Measurements from ENCODE around the gene NEDD8.
A peak's percentile ranks its signal among the peaks of the same experiment; 100 is the strongest.
"Not testable (repeated sequence)": the region's sequence is repeated elsewhere in the genome, so short reads cannot be mapped to it uniquely, and the experiment has no call there.

NEDD8 gene

DNA sequence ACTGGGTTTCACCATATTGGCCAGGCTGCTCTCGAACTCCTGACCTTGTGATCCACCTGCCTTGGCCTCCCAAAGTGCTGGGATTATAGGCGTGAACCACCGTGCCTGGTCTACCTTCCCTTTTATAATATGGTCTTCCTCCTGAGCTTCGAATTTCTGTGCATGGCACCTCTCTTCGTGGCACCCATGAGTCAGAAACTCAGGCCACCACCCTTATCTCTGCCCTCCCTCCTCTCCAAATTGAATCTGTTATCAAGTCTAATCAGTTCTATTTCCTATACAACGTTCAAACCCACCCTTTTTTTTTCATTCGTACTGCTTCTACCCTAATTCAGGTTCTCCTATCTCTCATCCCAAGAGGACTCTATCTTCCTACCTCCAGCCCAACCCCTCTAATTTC is 15.3 kb upstream of the NEDD8 start:
- no peak for DNase-seq (ENCODE audit: low read depth in 2 of 2)

DNA sequence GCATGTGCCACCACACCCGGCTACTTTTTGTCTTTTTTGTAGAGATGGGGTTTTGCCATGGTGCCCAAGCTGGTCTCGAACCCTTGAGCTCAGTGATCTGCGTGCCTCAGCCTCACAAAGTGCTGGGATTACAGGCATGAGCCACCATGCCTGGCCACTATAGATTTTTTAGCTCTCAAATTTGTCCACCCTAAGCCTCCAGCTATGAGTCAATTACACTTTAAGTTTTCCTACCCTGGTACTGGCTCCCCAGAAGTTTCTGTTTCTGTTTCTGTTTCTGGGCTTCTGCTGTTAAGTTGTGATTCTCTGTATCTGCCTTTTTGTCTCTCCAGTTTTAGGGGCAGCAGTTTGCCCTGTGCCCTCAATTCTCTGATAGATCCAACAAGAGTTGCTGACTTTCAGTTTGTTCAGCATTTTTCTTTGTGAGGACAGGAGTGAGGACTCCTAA is 14.6 kb upstream of the NEDD8 start:
- DNase-seq (ENCODE audit: low read depth in 2 of 2): no peak

DNA sequence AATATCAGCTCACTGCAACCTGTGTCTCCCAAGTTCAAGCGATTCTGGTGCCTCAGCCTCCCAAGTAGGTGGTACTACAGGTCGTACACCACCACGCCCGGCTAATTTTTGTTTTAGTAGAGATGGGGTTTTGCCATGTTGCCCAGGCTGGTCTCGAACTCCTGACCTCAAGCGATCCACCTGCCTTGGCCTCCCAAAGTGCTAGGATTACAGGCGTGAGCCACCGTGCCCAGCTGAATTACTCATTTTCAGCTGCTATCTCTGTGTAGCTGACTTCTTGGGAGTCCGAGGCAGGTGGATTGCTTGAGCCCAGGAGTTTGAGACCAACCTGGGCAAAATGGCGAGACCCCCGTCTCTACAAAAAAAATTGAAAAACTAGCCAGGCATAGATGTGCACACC is 13.2 kb upstream of the NEDD8 start:
- not testable (repeated sequence) for DNase-seq (ENCODE audit: low read depth in 2 of 2)

DNA sequence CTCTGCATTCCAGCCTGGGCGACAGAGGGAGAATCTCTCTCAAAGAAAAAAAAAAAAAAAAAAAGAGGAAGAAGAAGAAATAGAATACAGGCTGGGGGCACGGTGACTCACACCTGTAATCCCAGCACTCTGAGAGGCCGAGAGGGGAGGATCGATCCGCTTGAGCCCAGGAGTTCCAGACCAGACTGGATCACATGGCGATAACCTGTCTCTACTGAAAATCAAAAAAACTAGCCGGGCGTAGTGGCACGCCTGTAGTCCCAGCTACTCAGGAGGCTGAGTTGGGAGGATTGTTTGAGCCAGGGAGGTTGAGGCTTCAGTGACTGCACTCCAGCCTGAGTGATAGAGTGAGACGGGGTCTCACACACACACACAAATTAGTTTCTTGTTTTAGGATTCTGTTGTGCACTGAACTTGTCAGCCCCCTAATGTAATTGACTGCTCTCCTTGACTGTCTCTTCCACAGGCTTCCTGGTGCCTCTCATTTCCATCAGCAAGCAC is 11.2 kb upstream of the NEDD8 start:
- DNase-seq (ENCODE audit: low read depth in 2 of 2): no peak

DNA sequence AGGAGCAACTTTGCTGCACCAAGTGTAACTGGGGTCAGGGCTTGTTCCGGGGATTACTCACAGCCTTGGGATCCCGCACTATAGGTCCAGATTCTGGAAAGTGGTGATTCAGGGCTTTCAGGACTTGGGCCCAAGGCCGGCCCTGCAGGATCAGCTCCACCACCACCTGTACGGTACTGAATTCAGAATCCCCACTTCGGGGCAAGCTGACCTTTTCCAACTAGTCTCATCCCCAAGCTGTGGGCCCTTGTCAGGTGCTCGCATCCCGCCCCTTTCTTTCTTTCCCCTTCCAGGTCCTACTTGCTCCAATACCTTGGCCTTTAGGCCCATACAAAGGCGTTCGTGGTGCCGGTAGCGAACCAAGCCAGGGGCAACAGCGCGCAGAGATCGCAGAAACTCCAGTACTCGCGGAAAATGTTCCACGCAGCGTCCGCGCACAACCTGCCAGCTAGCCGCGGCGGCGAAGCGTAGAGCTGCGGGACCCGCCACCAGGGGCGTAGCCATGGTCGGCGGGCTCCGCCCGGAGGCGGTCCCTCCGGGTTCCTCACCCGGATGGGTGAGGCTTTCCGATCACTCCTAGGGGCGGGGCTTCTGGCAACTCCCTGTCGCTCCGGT is 9.8 kb upstream of the NEDD8 start:
- peak; percentile 79 to 90 for DNase-seq (ENCODE audit: low read depth in 2 of 2)

DNA sequence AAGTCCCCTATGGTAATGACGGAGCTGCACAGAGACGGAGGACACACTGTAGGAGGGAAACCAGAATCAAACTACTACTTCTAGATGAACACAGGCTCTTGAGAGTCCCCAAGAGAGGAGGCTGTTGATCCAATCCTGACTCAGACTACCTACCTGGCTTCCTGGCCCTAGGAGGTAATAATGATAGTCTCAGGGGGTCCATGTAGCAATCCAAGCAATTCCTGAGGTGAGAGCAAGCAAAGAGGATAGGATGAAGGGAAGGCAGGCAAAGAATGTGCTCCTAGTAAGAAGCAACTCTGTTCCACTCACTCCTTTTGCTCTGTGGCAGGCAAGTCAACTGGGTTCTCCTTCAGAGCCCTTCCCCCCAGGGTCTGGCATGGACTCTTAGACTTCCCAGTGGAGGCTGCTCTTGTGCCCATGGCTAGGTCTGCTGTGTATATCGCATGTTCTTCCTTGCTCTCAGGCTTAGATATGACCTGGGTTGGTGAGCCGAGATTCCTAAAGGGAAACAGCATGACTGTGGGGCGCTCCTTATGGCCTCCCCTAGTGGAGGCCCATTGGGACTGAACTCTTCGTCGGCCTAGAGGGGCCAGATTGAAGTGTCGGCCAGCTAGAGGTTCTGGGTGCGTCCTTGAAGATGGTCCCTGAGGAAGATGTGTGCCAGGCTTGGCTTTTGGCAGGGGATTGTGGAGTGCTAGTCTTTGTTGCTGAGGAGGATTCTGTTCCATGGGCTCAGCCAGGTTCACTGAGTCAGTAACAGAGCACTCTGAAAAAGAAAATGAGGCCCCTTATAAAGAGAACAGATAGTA is 8.1 kb upstream of the NEDD8 start:
- no peak for DNase-seq (ENCODE audit: low read depth in 2 of 2)

DNA sequence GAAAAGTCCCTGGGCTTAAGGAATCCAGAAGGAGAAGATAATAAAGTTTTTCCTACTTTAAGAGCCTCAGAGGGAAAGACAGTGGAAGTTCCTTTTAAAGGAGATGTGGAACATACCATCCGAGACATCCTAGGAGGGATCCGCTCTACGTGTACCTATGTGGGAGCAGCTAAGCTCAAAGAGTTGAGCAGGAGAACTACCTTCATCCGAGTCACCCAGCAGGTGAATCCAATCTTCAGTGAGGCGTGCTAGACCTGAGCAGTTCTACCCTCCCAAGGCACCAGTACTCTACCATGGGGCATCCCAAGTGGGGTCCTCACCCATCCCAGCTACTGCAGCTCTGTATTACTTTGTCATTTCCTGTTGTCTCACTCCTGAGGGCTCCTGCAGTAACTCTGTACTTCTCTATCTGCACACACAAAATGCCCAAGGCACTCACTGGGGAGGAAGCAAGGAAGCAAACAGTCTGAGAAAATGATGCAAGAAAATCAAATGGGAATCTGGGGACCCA is 6.4 kb upstream of the NEDD8 start:
- no peak for DNase-seq (ENCODE audit: low read depth in 2 of 2)

DNA sequence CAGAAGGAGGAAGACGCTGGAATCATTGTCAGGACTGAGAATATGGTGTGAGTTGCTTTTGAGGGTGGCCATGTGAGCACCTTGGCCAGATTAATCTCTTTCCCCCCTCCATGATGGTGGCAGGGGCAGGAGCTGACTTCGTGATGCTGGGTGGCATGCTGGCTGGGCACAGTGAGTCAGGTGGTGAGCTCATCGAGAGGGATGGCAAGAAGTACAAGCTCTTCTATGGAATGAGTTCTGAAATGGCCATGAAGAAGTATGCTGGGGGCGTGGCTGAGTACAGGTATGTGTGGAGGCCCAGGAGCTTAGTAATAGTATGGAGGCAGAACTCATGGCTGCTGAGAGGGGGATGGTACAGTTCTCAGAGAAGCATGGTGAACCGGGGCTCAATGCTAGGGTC is 6.0 kb upstream of the NEDD8 start:
- no peak for DNase-seq (ENCODE audit: low read depth in 2 of 2)

DNA sequence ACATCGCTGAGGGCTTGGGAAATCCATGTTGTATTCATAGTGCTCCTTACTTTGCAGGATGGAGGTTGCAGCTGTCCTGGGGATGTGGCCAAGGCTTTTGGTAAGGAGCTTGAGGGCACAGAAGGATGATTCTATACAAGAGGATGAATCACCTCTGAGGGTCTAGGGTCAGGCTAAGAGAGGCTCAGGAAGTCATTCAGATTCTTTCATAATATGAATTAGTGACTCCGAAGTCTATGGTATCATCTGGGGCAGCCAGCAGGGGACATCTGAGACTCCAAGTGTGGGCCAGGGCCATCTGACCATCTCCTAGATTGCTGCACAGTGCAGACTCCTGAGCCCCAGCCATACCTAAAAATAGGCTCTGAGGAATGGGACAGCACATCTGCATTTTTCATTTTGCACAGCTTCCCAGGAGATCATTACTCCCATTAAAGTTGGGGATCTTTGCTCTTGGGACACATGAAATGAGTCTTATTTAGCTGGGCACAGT is 5.3 kb upstream of the NEDD8 start:
- no peak for DNase-seq (ENCODE audit: low read depth in 2 of 2)

DNA sequence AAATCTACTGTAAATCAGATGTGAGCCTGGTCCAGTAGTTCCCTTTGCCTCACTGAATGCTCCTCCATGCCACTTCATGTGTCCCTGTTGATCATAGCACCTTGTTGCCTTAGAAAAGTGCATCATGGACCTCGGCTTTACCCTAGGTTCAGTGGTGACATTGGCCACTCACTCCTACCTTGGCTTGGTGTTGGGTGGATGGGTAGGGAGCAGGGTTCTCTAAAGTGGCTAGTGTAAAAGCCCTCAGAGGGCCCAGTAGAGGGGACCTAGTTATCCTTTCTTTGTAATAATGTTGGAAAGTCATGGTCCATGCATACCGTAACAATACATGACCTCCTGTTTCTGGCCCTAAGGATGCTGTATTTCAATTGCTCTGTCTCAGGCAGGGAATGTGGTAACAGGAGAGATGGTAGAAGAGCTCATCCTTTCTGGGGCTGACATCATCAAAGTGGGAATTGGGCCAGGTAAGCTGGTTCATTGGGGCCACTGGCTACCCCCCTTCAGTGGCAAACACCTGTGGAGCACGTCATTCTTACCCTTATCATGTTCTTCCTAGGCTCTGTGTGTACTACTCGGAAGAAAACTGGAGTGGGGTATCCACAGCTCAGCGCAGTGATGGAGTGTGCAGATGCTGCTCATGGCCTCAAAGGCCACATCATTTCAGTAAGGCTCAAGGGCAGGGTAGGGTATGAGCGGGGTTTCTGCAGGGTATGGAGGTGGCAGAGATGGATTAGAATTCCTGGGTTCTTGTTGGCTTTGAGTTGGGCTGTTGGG is 4.7 kb upstream of the NEDD8 start:
- no peak for DNase-seq (ENCODE audit: low read depth in 2 of 2)

DNA sequence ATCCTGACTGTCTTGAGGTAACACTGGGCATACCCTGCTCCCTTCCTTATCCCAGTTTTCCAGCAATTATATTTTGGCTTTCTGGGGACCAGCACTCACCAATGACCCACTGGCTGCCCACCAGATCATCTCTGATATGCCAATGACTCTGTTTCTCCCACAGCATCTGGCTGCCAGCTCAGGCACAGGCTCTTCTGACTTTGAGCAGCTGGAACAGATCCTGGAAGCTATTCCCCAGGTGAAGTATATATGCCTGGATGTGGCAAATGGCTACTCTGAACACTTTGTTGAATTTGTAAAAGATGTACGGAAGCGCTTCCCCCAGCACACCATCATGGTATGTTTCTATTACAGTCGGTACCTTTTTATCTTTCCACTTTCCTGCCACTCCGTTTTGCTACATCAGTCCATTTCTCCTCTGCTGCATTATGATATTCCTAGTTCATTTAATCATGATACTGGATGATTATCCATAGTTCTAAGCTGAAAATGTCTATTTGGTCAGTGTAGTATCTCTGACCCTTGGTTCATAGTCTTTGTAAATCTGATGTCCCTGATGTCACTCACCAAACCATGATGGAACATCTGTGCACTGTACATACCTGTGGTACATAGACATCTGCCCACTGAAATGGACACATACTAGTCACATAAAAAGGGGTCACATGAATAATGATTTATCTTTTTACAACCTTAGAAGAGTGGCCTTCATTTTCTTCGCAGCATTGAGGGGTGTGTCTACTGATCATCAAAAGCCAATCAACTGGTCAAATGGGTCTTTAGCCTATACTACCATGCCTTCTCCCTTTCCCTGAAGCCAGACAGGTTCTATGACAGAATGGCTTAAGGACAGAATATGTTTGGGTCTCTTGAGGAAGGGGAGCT is 3.9 kb upstream of the NEDD8 start:
- DNase-seq (ENCODE audit: low read depth in 2 of 2): no peak

DNA sequence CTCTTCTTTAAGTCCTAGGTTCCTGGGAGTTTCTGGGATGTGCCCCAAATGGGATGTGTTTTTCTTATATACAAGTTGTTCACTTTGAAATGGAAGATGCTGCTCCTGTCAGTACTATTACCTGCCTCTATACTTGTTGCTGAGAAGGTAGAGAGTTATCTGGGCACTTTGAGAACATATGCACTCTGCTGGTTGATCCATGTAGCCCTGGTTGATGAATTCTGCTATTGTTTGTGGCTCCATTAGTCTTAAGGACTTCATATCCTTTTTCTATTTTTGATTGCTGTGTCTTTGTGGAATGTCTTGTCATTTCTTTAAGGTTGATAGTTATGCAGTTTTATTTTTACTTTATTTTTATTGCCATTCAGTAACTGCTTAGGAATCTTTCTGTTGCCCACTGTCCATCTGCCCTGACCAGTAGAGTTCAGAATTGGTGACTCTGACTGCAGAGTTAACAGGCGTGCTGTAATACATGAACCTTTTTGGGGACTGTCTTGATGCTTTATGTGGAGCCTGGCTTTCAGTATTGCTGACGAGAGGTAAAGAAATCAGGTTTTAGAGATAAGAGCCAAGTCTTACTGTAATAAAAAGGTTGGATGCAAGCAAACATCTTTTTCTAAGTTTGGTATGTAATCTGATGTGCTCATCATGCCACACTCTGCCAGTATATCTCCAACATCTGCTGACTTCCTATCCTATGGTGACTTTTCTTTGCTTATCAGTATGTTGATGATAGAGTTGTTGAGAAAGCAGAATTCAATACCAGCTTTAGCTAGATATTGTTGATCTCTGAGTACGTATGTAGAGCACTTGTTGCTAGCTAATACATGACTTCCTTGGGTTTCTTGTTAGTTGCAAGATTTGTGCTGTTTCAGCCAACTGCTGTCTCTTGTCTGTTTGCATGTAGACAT is 2.2 kb upstream of the NEDD8 start:
- DNase-seq (ENCODE audit: low read depth in 2 of 2): no peak

DNA sequence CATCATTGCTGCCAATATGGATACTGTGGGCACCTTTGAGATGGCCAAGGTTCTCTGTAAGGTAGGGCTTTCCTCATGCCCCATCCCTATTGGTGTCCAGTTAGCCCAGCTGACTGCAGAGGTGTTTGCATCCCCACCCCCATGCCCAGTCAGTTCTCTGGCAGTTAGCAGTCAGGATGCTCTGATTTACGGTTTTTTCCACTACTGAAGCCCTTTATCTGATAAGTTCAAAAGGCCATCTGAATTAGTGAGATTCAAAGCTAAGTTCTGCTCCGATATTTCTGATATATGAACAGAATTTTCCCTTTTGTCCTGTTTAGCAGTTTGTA is 1.3 kb upstream of the NEDD8 start:
- DNase-seq (ENCODE audit: low read depth in 2 of 2): no peak

DNA sequence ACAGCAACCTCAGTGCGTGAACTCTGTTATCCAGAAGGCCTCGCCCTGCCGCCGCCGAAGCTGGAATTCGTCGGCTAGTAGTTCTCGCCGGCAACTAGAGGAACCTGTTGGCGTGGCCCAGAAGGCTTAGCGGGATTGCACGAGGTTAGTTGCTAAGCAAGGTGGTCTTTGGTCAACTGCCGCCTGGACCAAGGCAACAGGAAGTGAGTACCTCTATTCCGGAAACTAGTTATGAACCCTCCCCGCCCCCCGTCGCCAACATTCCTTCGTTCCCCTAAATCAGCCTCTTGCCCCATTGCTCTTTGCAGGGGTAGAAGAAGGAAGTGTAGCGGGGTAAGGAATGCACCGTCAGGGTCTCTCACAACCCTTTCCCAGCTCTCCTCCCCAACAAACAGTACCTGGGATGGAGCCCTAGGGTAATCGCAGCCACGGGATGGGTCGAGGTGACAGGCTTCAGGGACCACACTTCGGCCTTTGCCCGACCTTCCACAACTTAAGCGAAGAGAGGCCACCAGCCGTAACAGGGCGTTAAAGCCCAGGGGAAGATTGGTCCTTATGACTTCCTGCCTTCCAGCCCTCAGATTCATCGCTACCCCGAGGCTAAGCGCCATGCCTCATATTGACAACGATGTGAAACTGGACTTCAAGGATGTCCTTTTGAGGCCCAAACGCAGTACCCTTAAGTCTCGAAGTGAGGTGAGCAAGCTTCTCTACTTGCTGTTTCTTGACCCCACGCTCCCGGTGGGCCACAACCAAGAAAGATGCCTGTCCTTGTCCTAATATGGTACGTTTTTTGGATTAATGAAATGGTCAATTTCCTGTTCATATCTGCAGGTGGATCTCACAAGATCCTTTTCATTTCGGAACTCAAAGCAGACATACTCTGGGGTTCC is 724 bp upstream of the NEDD8 start, which contains the start of gene GMPR2:
GMPR2 (plus strand) TSS at position 285 of the 893 bp plus-strand sequence; CDS start at position 610, 325 bp downstream.
- DNase-seq (ENCODE audit: low read depth in 2 of 2): no peak

DNA sequence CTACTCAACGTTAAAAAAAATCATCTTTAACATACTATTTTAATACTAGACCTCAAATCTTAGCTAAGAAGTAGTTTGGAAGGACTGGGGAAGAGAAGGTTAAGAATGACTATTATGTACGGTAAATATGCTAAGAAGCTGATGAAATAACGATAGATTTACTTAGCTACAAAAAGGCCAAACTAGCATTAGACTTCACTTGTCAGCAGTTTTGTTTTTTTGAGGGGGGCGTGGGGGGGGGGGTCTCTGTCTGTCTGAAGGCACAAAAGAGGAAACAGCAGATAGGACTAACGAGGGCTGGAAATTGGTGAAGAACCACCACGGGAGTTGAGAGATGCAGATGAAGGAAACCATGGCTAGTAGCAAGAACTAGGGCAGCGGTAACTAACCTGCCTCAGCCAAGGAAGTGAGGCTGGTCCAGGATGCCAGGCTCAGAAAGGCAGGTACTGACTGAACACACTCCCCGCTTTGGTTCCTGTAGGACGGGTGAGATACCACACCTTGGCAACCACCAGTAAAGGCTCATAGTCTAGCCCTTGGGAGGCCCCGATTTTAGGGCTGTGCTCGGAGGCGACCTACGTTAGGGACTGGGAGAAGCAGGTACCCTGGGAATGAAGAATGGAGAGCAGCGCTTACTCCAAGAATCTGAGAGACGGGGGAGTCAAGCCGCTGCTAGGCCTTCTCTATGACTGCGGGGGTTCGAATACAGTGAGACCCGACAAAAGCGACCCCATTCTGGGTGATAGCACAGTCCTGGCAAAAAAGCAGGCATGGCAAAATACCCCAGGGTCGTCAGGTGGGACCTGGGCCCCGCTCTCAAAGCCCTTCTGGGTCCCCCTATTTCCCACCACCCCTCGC is 675 bp downstream of the NEDD8 start:
- DNase-seq (ENCODE audit: low read depth in 2 of 2): no peak

DNA sequence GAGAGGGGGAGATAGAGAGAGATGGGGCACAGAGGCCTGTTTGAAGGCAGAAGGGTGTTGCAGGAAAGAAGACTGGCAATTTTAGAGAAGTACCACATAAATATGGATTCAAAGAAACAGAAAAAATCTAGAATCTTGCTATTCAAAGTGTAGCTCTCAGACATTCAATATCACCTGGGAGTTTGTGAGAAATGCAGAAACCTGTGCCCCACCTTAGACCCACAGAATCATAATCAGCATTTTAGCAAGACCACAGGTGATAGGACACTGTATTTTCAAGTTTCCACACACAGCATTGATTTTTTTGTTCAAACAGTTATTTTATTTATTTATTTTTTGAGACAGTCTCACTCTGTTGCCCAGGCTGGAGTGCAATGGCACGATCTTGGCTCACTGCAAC is 3.3 kb downstream of the NEDD8 start:
- DNase-seq (ENCODE audit: low read depth in 2 of 2): no peak

DNA sequence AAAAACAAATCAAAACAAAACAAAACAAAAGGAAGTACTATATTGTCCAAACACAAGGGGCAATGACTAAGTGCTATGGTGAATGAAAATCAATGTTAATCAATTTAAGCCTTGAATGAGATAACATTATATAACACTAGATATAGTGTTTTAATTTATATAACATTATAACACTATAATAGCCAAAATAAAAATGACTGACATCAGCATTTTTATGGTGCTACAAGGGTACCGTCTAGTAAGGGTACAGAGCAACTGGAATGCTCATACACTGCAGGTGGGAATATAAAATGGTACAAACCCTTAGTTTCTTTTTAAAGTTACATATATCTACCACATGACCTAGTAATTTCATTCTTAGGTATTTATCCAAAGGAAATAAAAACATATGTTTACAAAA is 5.7 kb downstream of the NEDD8 start:
- no peak for DNase-seq (ENCODE audit: low read depth in 2 of 2)

DNA sequence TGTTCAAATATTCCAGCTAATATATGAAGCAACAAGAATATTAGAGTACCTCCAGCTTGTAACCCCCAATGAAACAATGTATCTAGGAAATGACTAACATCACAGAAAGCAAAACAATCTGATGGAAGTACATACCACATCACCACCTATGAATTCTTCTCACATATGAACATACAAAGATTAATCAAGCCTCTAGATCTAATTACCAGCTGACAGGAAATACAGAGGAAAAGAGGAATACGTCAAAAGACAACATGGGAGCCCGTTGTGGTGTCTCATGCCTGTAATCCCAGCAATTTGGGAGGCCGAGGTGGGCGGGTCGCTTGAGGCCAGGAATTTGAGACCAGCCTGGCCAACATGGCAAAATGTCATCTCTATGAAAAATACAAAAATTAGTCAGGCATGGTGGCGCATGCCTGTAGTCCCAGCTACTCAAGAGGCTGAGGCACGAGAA is 7.5 kb downstream of the NEDD8 start:
- DNase-seq (ENCODE audit: low read depth in 2 of 2): no peak
